Endodermal cell (in vitro differentiated cells): ENCODE measurements around the gene EDARADD. TPM values are rescaled to one million over a fixed set of nuclear protein-coding genes. Genes with fewer than 3 reads are reported as not detected.

Experiments
- DNase-seq: peaks from one replicate; pipeline ENCODE4 v3.0.0-alpha.2; 2017
- H3K27ac ChIP-seq: 2 replicates; pipeline ENCODE4 v1.5.1; 2013; ENCODE audit warnings: mild to moderate bottlenecking, low read depth, low read length, moderate library complexity
- H3K27me3 ChIP-seq: 2 replicates; pipeline ENCODE4 v1.6.1; 2013; ENCODE audit warnings: mild to moderate bottlenecking, low read length, moderate library complexity; ENCODE audit not compliant: insufficient read depth, control insufficient read depth, poor library complexity, severe bottlenecking
- H3K36me3 ChIP-seq: 2 replicates; pipeline ENCODE4 v1.7.0; 2013; ENCODE audit warnings: mild to moderate bottlenecking, low read length, moderate library complexity; ENCODE audit not compliant: control insufficient read depth, insufficient read depth
- H3K4me1 ChIP-seq: one replicate; pipeline ENCODE4 v1.7.0; 2013; ENCODE audit warnings: low read length; ENCODE audit not compliant: control insufficient read depth, insufficient read depth
- H3K4me3 ChIP-seq: 2 replicates; pipeline ENCODE4 v1.5.1; 2013; ENCODE audit warnings: mild to moderate bottlenecking, low read length, moderate library complexity
- H3K9ac ChIP-seq: 2 replicates; pipeline ENCODE4 v1.6.1; 2013; ENCODE audit warnings: mild to moderate bottlenecking, low read length, moderate library complexity; ENCODE audit not compliant: poor library complexity, severe bottlenecking; ENCODE audit errors: extremely low read depth
- H3K9me3 ChIP-seq: 2 replicates; pipeline ENCODE4 v1.6.1; 2013; ENCODE audit warnings: mild to moderate bottlenecking, low read length, moderate library complexity; ENCODE audit not compliant: control insufficient read depth
- H3K27ac Mint-ChIP-seq: 2 replicates; pipeline ENCODE4 v1.8.0; 2020; ENCODE audit warnings: mixed read lengths
- H3K27me3 Mint-ChIP-seq: 2 replicates; pipeline ENCODE4 v1.8.0; 2021; ENCODE audit warnings: mild to moderate bottlenecking, mixed read lengths; ENCODE audit not compliant: insufficient read depth
- H3K36me3 Mint-ChIP-seq: 2 replicates; pipeline ENCODE4 v1.8.0; 2020; ENCODE audit warnings: low read depth, mixed read lengths
- H3K4me1 Mint-ChIP-seq: 2 replicates; pipeline ENCODE4 v1.8.0; 2020; ENCODE audit warnings: mixed read lengths
- H3K4me3 Mint-ChIP-seq: 2 replicates; pipeline ENCODE4 v1.8.0; 2020; ENCODE audit warnings: mild to moderate bottlenecking, moderate library complexity, mixed read lengths
- H3K9me3 Mint-ChIP-seq: 2 replicates; pipeline ENCODE4 v1.8.0; 2020; ENCODE audit warnings: mild to moderate bottlenecking, mixed read lengths
- WGBS, 2 experiments: methylation state at CpG; one replicate each; pipeline versions ENCODE4 v1.1.5 to v1.1.7; 2013; ENCODE audit warnings: missing lambda C conversion rate in 2 of 2, mixed read lengths in 1 of 2; ENCODE audit not compliant: insufficient coverage in 1 of 2, insufficient read length in 1 of 2; 5-methylcytosine and 5-hydroxymethylcytosine counted together
- total RNA-seq, 2 donors: library from RNA; stranded (reverse); fragmentation: NEBNext Ultra II Directional in 1 of 2; extraction: Animal tissue kit (Norgen Biotek cat#: 25700) in 1 of 2; gene quantifications; 2 replicates in 1 of 2; 3 replicates in 1 of 2; pipeline ENCODE4 v1.2.1, GENCODE V29; 2021
- TF ChIP-seq, protein P1 (sequence below): fragments of 200-600 bp; sonication (generic); conservative IDR thresholded peaks from 2 replicates; pipeline ENCODE4 v1.5.0; 2021; ENCODE audit warnings: antibody characterized with exemption, mild to moderate bottlenecking

Gene EDARADD
- total RNA-seq, 2 donors from 2014 or later: 5.0 to 5.5 TPM

DNA sequence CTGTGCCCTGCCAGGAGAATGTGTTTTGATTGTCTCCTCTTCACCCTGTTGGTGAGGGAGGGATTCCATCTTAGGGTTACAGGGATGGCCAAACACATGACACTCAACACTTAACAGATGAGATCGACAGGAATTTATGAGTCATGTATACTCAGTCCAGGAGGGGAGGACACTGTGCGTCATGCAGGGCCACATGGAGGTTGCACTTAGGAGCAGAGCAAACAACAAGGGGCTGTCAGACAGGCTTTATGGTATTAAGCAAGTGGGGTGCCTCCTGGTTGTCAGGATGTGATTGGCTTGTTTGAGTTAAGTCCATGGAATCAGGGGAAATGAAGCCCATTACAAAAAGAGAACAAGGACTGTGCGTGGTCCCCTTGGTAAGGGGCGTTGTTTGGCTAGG, 26.9 kb downstream of the EDARADD start:
- Histone ChIP-seq H3K27ac (no peak overlapping the region), H3K36me3 (peaks cover 11% of the 10 kb centered on the region), H3K9me3 (no peaks in the 10 kb centered on the region), H3K27me3 (no peaks in the 10 kb centered on the region), H3K4me3 (no peak overlapping the region), H3K9ac (no peak overlapping the region), H3K4me1 (peaks cover 1% of the 10 kb centered on the region)
- no peak overlapping the region for H3K27ac Mint-ChIP-seq
- H3K4me3 Mint-ChIP-seq: no peak overlapping the region
- 91 to 92% methylated on average over 2 to 4 of the region's 4 CpGs for WGBS, 2 experiments
- no peaks in the 10 kb centered on the region for H3K9me3 Mint-ChIP-seq
- no peak for DNase-seq
- peaks cover 14% of the 10 kb centered on the region for H3K36me3 Mint-ChIP-seq
- no peaks in the 10 kb centered on the region for H3K27me3 Mint-ChIP-seq
- H3K4me1 Mint-ChIP-seq: peaks cover 2% of the 10 kb centered on the region
- TF ChIP-seq, protein P1, sequence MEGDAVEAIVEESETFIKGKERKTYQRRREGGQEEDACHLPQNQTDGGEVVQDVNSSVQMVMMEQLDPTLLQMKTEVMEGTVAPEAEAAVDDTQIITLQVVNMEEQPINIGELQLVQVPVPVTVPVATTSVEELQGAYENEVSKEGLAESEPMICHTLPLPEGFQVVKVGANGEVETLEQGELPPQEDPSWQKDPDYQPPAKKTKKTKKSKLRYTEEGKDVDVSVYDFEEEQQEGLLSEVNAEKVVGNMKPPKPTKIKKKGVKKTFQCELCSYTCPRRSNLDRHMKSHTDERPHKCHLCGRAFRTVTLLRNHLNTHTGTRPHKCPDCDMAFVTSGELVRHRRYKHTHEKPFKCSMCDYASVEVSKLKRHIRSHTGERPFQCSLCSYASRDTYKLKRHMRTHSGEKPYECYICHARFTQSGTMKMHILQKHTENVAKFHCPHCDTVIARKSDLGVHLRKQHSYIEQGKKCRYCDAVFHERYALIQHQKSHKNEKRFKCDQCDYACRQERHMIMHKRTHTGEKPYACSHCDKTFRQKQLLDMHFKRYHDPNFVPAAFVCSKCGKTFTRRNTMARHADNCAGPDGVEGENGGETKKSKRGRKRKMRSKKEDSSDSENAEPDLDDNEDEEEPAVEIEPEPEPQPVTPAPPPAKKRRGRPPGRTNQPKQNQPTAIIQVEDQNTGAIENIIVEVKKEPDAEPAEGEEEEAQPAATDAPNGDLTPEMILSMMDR: no peak

DNA sequence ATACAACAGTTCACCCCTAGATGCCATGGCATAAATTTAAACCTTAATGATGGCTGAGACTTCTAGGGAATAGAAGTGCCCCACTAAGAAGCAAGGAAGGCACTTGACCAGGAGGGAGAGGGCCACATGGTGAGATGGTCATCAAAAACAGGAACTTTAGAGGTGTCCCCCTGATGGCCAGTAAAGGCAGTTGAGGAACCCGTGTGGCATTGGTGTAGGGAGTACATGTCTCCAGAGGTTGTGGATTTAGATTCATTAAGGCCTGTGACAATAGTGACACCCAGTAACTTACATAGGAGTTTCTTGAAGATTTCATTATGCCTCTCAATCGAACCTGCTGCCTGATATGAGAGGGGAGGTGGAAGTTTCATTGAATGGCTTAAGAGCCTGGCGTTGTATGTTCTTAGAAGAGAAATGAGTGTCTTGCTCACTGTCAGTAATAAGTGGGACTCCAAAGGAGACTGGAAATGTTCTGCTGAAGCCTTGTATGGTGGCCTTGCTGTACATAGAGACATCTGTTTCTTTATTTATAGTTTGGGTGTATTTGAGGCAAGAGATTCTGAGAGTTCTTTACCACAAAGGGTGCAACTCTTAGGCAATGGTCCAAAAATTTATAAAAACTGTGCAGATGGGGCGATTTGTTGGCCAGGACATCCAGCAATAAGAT, 27.9 kb downstream of the EDARADD start:
- Mint-ChIP-seq H3K4me1 (no peaks in the 10 kb centered on the region), H3K4me3 (no peak overlapping the region), H3K36me3 (peaks cover 18% of the 10 kb centered on the region), H3K9me3 (no peaks in the 10 kb centered on the region), H3K27me3 (no peaks in the 10 kb centered on the region), H3K27ac (no peak overlapping the region)
- DNase-seq: no peak
- Histone ChIP-seq H3K27me3 (no peaks in the 10 kb centered on the region), H3K4me1 (no peaks in the 10 kb centered on the region), H3K9me3 (no peaks in the 10 kb centered on the region), H3K27ac (no peak overlapping the region), H3K9ac (no peak overlapping the region), H3K36me3 (peaks cover 11% of the 10 kb centered on the region), H3K4me3 (no peak overlapping the region)
- TF ChIP-seq, protein P1: no peak
- WGBS, 2 experiments: 66 to 75% methylated on average over 4 of the region's 4 CpGs

DNA sequence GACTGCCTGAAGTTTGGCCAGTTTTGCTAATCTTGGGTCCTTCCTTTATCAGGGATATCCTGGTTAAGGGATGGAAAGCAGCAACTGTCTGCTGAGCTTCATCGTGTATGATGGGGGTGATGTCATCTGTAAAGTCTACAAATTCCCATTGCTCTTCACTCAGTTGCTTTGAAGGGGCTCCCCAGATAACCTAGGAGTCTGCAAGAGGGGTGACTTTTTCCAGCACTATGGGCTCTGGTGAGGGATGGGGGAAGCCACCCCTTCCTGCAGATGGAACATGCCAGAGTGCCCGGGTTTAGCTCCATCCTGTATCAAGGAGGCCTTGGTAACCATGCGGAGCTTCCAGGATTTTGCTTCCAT, 28.4 kb downstream of the EDARADD start:
- WGBS, 2 experiments: 93 to 95% methylated on average over 2 to 3 of the region's 3 CpGs
- H3K9me3 ChIP-seq: no peaks in the 10 kb centered on the region
- no peaks in the 10 kb centered on the region for H3K27me3 Mint-ChIP-seq
- DNase-seq: no peak
- H3K27ac ChIP-seq: no peak overlapping the region
- H3K36me3 Mint-ChIP-seq: peaks cover 20% of the 10 kb centered on the region
- no peaks in the 10 kb centered on the region for H3K27me3 ChIP-seq
- H3K4me1 ChIP-seq: no peaks in the 10 kb centered on the region
- no peaks in the 10 kb centered on the region for H3K9me3 Mint-ChIP-seq
- peaks cover 8% of the 10 kb centered on the region for H3K36me3 ChIP-seq
- H3K27ac Mint-ChIP-seq: no peak overlapping the region
- no peak overlapping the region for H3K9ac ChIP-seq
- H3K4me1 Mint-ChIP-seq: no peaks in the 10 kb centered on the region
- no peak overlapping the region for H3K4me3 ChIP-seq
- H3K4me3 Mint-ChIP-seq: no peak overlapping the region
- TF ChIP-seq, protein P1: no peak
